Lower leg skin (tissue), 3 donors: ENCODE data around the gene MYO3B.

ENCODE experiments used
- CTCF ChIP-seq, 3 donors: fragments of 450-650 bp; IDR thresholded peaks; one replicate each; pipeline ENCODE4 v1.5.1; 2016; ENCODE audit warnings: antibody characterized with exemption in 3 of 3, mild to moderate bottlenecking in 3 of 3, moderate library complexity in 2 of 3
- POLR2A ChIP-seq, 2 donors: fragments of 450-650 bp; IDR thresholded peaks; one replicate each; pipeline ENCODE4 v1.6.1; 2016 to 2017; ENCODE audit warnings: antibody characterized with exemption in 2 of 2, mild to moderate bottlenecking in 1 of 2, moderate library complexity in 1 of 2

GRCh38 chr2:170307555-170308351 lies 129.8 kb downstream of the MYO3B start:
- TF ChIP-seq CTCF (IDR thresholded peaks at IDR 0.05) (no peak), POLR2A (IDR thresholded peaks at IDR 0.05) (no peak)
